HEK293 (cell line): Measurements from ENCODE around the gene FKBP5.

Source experiments
- CTCF ChIA-PET: fragments of 350-600 bp; formaldehyde crosslinking; extraction: SDS; loops from one replicate; lab custom pipeline; 2021; ENCODE audit warnings: antibody characterized with exemption; lab: Yijun Ruan, JAX
- POLR2A ChIA-PET: fragments of 300-600 bp; formaldehyde crosslinking; extraction: SDS; loops from one replicate; lab custom pipeline; 2020; ENCODE audit warnings: antibody characterized with exemption, inconsistent platforms; lab: Yijun Ruan, JAX
- H3K27ac ChIP-seq: fragments of 200-500 bp; sonication (Bioruptor generic); 2 replicates; pipeline ENCODE4 v1.5.1; 2014; ENCODE audit warnings: low read depth, low read length, control low read depth, inconsistent platforms; ENCODE audit errors: extremely low read depth
- H3K36me3 ChIP-seq, 2 experiments: fragments of 200-500 bp in 1 of 2; sonication (Bioruptor generic) in 1 of 2; 1 replicate in 1 of 2; 2 replicates in 1 of 2; pipeline ENCODE4 v1.5.1; 2014 to 2017; ENCODE audit warnings: inconsistent platforms in 2 of 2, low read length in 2 of 2; ENCODE audit not compliant: control insufficient read depth in 2 of 2, insufficient read depth in 1 of 2
- H3K4me1 ChIP-seq: fragments of 200-500 bp; sonication (Bioruptor generic); 2 replicates; pipeline ENCODE4 v1.5.1; 2014; ENCODE audit warnings: mild to moderate bottlenecking, low read length, inconsistent platforms; ENCODE audit not compliant: control insufficient read depth, insufficient read depth
- H3K4me3 ChIP-seq: 2 replicates; pipeline ENCODE4 v1.5.1; 2011; ENCODE audit warnings: low read depth, mild to moderate bottlenecking, control low read depth, low read length, moderate library complexity
- H3K9me3 ChIP-seq: fragments of 200-500 bp; sonication (Bioruptor generic); 2 replicates; pipeline ENCODE4 v1.5.1; 2014; ENCODE audit warnings: low read depth, low read length, inconsistent platforms; ENCODE audit not compliant: control insufficient read depth, insufficient read depth
- AEBP2 ChIP-seq: fragments of 450-650 bp; formaldehyde crosslinking; IDR thresholded peaks from 2 replicates; pipeline ENCODE4 v1.5.1; 2016; ENCODE audit warnings: missing biosample characterization, missing genetic modification characterization, borderline replicate concordance
- ATF2 ChIP-seq: fragments of 450-650 bp; formaldehyde crosslinking; IDR thresholded peaks from 2 replicates; pipeline ENCODE4 v1.5.1; 2016; ENCODE audit warnings: missing biosample characterization, missing genetic modification characterization, low read depth
- BCL11B ChIP-seq: fragments of 450-650 bp; formaldehyde crosslinking; IDR thresholded peaks from 2 replicates; pipeline ENCODE4 v1.5.1; 2016; ENCODE audit warnings: low read depth, missing biosample characterization, missing genetic modification characterization
- KLF17 ChIP-seq: fragments of 450-650 bp; formaldehyde crosslinking; IDR thresholded peaks from 2 replicates; pipeline ENCODE4 v1.5.1; 2016; ENCODE audit warnings: missing biosample characterization, missing genetic modification characterization
- KLF8 ChIP-seq: fragments of 450-650 bp; formaldehyde crosslinking; IDR thresholded peaks from 2 replicates; pipeline ENCODE4 v1.5.1; 2016; ENCODE audit warnings: missing biosample characterization, missing genetic modification characterization
- REST ChIP-seq: fragments of 450-650 bp; formaldehyde crosslinking; IDR thresholded peaks from 2 replicates; pipeline ENCODE4 v1.5.1; 2016; ENCODE audit warnings: missing biosample characterization, missing genetic modification characterization
- YY2 ChIP-seq: fragments of 450-650 bp; formaldehyde crosslinking; IDR thresholded peaks from 2 replicates; pipeline ENCODE4 v1.5.1; 2016; ENCODE audit warnings: missing biosample characterization, missing genetic modification characterization
- ZBTB10 ChIP-seq: fragments of 450-650 bp; formaldehyde crosslinking; IDR thresholded peaks from 2 replicates; pipeline ENCODE4 v1.5.1; 2016; ENCODE audit warnings: missing biosample characterization, missing genetic modification characterization
- ZBTB11 ChIP-seq: fragments of 450-650 bp; formaldehyde crosslinking; conservative IDR thresholded peaks from 2 replicates; pipeline ENCODE4 v1.5.1; 2016; ENCODE audit warnings: low read depth, missing biosample characterization, missing genetic modification characterization
- ZBTB8A ChIP-seq: fragments of 450-650 bp; formaldehyde crosslinking; IDR thresholded peaks from 2 replicates; pipeline ENCODE4 v1.5.1; 2016; ENCODE audit warnings: missing biosample characterization, missing genetic modification characterization
- ZIC2 ChIP-seq: fragments of 450-650 bp; formaldehyde crosslinking; IDR thresholded peaks from 2 replicates; pipeline ENCODE4 v1.5.1; 2016; ENCODE audit warnings: missing biosample characterization, missing genetic modification characterization
- ZNF24 ChIP-seq: fragments of 450-650 bp; formaldehyde crosslinking; IDR thresholded peaks from 2 replicates; pipeline ENCODE4 v1.5.1; 2016; ENCODE audit warnings: missing biosample characterization, missing genetic modification characterization
- ZNF324 ChIP-seq: fragments of 450-650 bp; formaldehyde crosslinking; IDR thresholded peaks from 2 replicates; pipeline ENCODE4 v1.5.1; 2016; ENCODE audit warnings: missing biosample characterization, missing genetic modification characterization
- ZNF433 ChIP-seq: fragments of 450-650 bp; formaldehyde crosslinking; IDR thresholded peaks from 2 replicates; pipeline ENCODE4 v1.5.1; 2016; ENCODE audit warnings: missing biosample characterization, missing genetic modification characterization, low read depth
- ZNF560 ChIP-seq: fragments of 450-650 bp; formaldehyde crosslinking; IDR thresholded peaks from 2 replicates; pipeline ENCODE4 v1.5.1; 2017; ENCODE audit warnings: missing biosample characterization, missing genetic modification characterization, borderline replicate concordance

FKBP5 gene

GRCh38 chr6:35719830-35720733 lies 31.4 kb upstream of the FKBP5 start:
- POLR2A ChIA-PET = no interaction called here
- CTCF ChIA-PET = interaction anchor here (1.0 kb wide), 1 partner anchor 17 kb away, joined by 5 read pairs; the partner anchor contains the start of gene ARMC12
- Histone ChIP-seq H3K4me1 (0 out of 2 replicates have a peak, but pooled peaks cover 5% of the 10 kb centered on the region), H3K4me3 (no peak overlapping the region), H3K27ac (no peak overlapping the region), H3K9me3 (no peaks in the 10 kb centered on the region), H3K36me3 (no peaks in the 10 kb centered on the region)
- peak; percentile 92 for TF ChIP-seq ZIC2
- no peak for TF ChIP-seq ZNF324 (tag by site-specific recombination)
- TF ChIP-seq YY2 (tag by site-specific recombination) = no peak
- no peak for TF ChIP-seq ZBTB11 (tag by site-specific recombination)
- no peak for TF ChIP-seq ZBTB10 (tag by site-specific recombination)
- TF ChIP-seq REST (tag by site-specific recombination) = no peak
- no peak for TF ChIP-seq KLF8
- TF ChIP-seq ZBTB8A = no peak
- TF ChIP-seq KLF17 = no peak
- no peak for TF ChIP-seq ZNF433 (tag by site-specific recombination)
- TF ChIP-seq ATF2 (tag by site-specific recombination) = no peak
- no peak for TF ChIP-seq BCL11B (tag by site-specific recombination)
- no peak for TF ChIP-seq AEBP2 (tag by site-specific recombination)
- no peak for TF ChIP-seq ZNF560 (tag by site-specific recombination)
- TF ChIP-seq ZNF24 (tag by site-specific recombination) = no peak
